Caki2 (cell line): ENCODE results near the gene LAMTOR4. TPM values are rescaled to one million over a fixed set of nuclear protein-coding genes. Genes with fewer than 3 reads are reported as not detected.
"Not testable (repeated sequence)": the region's sequence is repeated elsewhere in the genome, so short reads cannot be mapped to it uniquely, and the experiment has no call there.

ENCODE experiments used
- DNase-seq: peaks from one replicate; pipeline ENCODE4 v3.0.0-alpha.2; 2015; ENCODE audit warnings: low read depth
- in situ Hi-C: cut with HindIII; loops from 2 replicates; pipeline ENCODE4 v1.10.0; 2016; ENCODE audit warnings: low sequenced_read_pairs, low pct_unique_long_range_greater_than_20kb, mixed read lengths
- total RNA-seq: library from RNA; depleted of rRNA; stranded (reverse); fragments of >200 nt; shearing (Covaris generic); gene quantifications from 2 replicates; pipeline ENCODE4 v1.2.3, GENCODE V29; 2014; ENCODE audit warnings: low replicate concordance; rRNA removed

Gene LAMTOR4
- total RNA-seq, 1 experiment from 2014 or later: 126 TPM

DNA sequence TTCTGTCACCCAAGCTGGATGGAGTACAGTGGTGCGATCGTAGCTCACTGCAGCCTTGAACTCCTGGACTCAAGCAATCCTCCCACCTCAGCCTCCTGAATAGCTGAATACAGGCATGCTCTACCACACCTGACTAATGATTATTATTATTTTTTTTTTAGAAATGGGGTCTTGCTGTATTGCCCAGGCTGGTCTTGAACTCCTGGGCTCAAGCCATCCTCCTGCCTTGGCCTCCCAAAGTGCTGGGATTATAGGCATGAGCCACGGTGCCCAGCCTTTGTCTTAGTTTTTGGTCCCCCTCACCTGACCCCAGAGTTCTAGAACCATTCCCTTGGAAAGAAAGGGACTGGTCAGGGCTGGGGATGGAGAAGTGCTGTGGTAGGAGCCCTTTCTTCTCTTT, 31.4 kb downstream of the LAMTOR4 start:
- DNase-seq, in situ Hi-C loops: not testable (repeated sequence)

DNA sequence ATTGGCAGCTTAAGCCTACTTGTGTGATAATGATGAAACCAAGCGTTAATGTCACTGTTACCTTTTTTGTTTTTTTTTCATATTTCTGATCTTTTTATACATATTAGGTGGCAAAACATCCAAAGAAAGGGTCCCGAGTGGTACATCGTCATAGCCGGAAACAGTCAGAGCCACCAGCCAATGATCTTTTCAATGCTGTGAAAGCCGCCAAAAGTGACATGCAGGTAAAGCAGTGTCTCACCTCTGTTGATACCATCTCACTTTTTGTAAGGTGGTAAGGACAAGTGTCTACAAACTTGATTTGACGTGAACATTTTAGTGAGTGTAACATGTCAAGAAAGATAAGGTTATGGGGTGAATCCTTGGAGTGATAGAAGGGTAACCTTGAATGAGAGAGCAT, 33.9 kb downstream of the LAMTOR4 start:
- in situ Hi-C loops, DNase-seq: not testable (repeated sequence)

DNA sequence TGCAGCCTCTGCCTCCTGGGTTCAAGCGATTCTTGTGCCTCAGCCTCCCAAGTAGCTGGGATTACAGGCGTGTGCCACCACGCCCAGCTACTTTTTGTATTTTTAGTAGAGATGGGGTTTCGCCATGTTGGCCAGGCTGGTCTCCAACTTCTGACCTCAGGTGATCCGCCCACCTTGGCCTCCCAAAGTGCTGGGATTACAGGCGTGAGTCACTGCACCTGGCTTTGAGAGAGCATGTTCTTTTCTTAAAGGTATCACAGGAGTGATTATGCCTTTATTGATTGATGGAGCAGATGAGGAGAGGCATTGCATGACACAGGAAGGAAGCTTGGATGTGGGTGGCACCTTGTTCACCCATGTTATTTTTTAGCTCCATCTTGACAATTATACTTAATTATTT, 34.4 kb downstream of the LAMTOR4 start:
- DNase-seq, in situ Hi-C loops: not testable (repeated sequence)

DNA sequence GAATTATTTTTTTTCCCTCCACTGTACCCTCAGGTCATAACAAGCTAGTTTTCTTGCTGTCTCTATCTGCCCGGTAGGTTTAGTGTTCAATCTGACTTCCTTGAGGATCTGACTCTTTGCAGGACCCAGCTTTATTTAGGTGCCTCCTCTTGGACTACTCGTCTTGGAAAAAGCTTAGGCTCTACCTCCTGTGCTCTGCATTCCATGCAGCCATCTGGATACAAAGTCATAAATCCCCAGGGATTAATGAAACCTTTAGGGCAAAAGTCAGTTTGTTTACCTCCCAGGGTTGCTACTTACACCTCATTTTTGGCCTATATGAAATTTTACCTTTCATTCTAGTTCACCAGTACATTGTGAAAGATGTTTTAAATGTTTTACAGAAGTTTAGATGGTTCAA, 37.0 kb downstream of the LAMTOR4 start:
- in situ Hi-C loops: no loop called here
- no peak for DNase-seq

DNA sequence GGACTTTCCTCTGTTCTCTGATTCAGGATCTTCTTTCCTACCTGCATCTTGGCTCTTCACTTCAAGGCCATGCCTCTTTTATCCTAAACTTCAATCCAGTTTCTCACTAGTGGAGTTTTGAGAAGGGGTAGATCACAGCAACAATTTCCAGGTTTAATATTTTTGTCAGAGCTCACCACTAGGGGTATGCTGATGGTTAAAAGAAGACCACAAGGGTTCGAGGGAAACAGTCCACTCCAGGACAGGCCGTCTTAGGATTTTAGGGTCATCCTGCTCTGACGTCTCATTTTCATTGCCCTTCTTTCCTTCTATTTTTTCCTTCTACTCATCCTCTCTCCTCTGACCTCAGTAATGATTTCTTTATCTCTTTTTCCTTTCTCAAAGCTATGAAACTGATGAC, 40.3 kb downstream of the LAMTOR4 start:
- in situ Hi-C loops: no loop called here
- no peak for DNase-seq

DNA sequence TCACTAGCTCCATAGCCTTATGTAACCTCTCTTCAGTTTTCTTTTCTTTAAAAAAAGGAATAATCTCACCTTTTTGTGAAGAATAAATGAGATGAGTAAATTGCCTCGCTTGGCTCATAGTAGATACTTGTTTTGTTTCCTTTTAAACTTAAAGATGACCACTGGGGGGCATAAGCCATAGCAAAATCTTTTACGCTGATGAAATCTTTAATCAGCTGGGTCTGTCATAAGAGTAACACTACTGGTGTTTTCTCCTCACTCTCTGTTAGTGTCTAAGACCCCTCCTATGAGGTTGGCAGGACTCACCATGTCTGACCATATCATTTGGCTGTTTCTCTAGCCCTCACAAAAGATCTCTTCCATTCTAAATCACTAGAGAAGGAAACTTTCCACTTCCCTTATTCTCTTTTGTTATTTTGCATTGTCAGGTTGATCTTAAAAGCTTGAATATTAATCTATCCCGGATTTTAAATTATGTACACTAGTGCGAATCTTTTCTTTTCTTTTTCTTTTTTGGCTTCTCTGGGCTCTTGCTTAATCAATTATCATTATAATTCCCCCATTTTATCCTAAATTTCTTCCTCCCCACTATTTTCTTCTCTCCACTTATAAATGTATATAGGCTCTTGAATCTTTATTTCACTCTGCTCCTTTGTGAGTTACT, 41.5 kb downstream of the LAMTOR4 start:
- in situ Hi-C loops: no loop called here
- DNase-seq: no peak

DNA sequence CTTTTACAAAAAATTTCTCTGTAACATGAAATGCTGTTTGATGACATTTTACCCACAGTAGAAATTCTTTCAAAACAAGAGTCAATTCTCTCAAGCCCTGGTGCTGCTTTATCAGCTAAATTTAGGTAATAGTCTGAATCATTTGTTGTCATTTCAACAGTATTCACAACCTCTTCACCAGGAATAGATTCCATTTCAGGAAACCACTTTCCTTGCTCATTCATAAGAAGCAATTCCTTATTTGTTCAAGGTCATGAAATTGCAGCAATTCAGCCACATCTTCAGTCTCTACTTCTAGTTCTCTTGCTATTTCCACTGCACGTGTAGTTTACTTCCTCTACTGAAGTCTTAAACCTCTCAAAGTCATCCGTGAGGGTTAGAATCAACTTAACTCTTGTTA, 43.1 kb downstream of the LAMTOR4 start:
- in situ Hi-C loops: no loop called here
- no peak for DNase-seq

DNA sequence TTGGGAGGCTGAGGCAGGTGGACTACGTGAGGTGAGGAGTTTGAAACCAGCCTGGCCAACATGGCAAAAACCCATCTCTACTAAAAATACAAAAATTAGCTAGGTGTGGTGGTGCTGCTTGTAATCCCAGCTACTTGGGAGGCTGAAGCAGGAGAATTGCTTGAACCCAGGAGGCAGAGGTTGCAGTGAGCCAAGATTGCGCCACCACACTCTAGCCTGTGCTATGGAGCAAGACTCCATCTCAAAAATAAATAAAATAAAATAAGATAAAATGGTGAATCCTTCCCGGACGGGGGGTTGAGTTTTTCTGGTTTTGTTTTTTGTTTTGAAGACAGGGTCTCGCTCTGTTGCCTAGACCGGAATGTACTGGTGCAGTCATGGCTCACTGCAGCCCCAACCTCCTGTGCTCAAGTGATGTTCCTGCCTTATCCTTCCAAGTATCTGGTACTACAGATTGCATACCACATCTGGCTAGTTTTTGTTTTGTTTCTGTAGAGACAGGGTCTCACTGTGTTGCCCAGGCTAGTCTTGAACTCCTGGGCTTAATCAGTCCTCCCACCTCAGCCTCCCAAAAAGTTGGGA, 43.7 kb downstream of the LAMTOR4 start:
- DNase-seq, in situ Hi-C loops: not testable (repeated sequence)

DNA sequence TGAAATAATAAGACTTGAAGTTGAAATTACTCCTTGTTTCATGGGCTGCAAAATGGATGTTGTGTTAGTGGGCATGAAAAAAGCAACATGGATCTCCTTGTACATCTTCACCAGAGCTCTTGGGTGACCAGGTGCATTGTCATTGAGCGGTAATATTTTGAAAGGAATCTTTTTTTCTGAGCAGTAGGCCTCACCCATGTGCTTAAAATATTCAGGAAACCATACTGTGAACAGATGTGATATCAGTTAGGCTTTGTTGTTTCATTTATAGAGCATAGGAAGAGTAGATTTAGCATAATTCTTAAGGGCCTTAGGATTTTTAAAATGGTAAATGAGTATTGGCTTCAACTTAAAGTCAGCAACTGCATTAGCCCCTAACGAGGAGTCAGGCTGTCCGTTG, 44.3 kb downstream of the LAMTOR4 start:
- no peak for DNase-seq
- in situ Hi-C loops: no loop called here

DNA sequence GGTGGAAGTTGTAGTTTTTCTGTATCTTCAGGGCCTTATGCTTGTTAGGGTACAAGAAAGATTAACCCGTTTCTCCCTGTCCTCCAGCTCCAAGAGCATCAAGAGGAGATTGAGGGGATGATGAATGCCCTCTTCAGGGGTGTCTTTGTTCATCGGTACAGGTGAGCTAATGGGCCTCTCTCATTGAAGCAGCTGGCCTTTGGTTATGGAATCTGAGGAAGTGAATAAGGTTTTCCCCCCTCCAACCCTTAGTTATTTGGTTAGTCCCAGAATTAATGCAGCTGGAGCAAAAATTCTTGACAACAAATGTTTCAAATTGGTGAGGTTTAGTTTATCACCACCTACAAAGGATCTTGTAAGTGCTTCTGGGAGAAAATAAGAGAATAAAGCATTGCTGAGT, 46.5 kb downstream of the LAMTOR4 start:
- DNase-seq: no peak
- in situ Hi-C loops: no loop called here

DNA sequence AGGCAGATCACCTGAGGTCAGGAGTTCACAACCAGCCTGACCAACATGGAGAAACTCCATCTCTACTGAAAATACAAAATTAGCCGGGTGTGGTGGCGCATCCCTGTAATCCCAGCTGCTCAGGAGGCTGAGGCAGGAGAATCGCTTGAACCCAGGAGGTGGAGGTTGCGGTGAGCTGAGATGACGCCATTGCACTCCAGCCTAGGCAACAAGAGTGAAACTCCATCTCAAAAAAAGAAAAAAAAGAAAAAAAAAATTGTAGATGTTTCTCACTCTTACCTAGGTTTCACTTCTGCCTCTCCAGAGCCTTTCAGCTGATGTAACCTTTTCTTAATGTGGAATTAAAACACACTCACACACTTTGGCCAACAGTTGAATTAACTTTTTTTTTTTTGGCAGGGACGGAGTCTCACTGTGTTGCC, 47.2 kb downstream of the LAMTOR4 start:
- in situ Hi-C loops, DNase-seq: not testable (repeated sequence)

DNA sequence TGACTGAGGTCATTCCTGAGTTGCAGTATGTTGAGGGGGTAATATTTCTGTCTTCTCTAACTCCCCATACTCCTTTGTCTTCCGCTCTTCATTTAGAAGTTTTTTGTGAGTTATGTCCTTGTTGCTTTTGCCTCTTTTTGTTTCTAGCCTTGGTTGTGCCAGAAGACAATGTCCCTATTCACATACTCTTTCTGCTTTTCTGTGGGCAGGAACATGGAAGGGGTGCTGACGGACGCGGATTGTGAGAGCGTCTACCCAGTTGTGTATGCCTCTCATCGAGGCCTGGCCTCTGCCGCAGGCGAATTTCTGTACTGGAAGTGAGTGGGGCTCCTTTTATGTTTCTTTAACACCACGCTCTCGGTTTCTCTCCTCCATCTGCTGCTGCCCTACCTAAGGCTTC, 49.5 kb downstream of the LAMTOR4 start:
- DNase-seq: no peak
- in situ Hi-C loops: no loop called here

DNA sequence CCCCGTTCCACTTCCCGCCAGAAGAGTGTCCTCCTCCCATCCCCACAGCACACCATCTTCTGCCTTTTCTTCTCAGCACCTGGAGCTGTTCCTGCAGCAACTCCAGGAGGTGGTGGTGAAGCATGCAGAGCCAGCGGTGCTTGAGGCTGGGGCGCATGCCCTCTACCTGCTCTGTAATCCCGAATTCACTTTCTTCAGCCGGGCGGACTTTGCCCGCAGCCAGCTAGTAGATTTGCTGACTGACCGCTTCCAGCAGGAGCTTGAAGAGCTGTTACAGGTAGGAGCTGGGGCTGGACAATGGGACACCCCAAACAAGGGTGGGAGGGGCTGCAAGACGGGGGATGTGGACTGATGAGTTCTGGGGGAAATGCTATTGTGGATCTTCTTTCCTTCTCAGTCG, 52.0 kb downstream of the LAMTOR4 start:
- in situ Hi-C loops: no loop called here
- no peak for DNase-seq

Other genes with a start within 250 kb of the LAMTOR4 start
- 15.5 and 19.3 TPM in 2 replicates for gene TRIM4, start 229.4 kb upstream of the LAMTOR4 start, total RNA-seq
- gene GJC3, start 219.3 kb upstream of the LAMTOR4 start, total RNA-seq: not detected in 2 replicates
- gene AZGP1, start 172.9 kb upstream of the LAMTOR4 start, total RNA-seq: 1.1 TPM in 1 of 2 replicates, not detected in the other
- gene ZKSCAN1, start 133.3 kb upstream of the LAMTOR4 start, total RNA-seq: 20.3 and 23.0 TPM in 2 replicates
- 1.0 and 4.4 TPM in 2 replicates for gene ZSCAN21, start 99.1 kb upstream of the LAMTOR4 start, total RNA-seq
- 47.7 and 51.4 TPM in 2 replicates for gene ZNF3, start 67.2 kb upstream of the LAMTOR4 start, total RNA-seq
- 91.2 and 92.5 TPM in 2 replicates for gene COPS6, start 59.9 kb upstream of the LAMTOR4 start, total RNA-seq
- 225 and 243 TPM in 2 replicates for gene MCM7, start 47.5 kb upstream of the LAMTOR4 start, total RNA-seq
- gene AP4M1, start 47.3 kb upstream of the LAMTOR4 start, total RNA-seq: 25.8 and 28.1 TPM in 2 replicates
- 17.8 and 29.7 TPM in 2 replicates for gene TAF6, start 29.6 kb upstream of the LAMTOR4 start, total RNA-seq
- 9.5 and 25.8 TPM in 2 replicates for gene CNPY4, start 29.3 kb upstream of the LAMTOR4 start, total RNA-seq
- 0.52 and 2.5 TPM in 2 replicates for gene MBLAC1, start 22.0 kb upstream of the LAMTOR4 start, total RNA-seq
- gene TRAPPC14, start 9.8 kb downstream of the LAMTOR4 start, total RNA-seq: 2.2 and 2.3 TPM in 2 replicates
- gene GAL3ST4, start 19.7 kb downstream of the LAMTOR4 start, total RNA-seq: not detected in 2 replicates
- 1.4 and 1.6 TPM in 2 replicates for gene GPC2, start 28.5 kb downstream of the LAMTOR4 start, total RNA-seq
- gene STAG3, start 29.0 kb downstream of the LAMTOR4 start, total RNA-seq: not detected in 2 replicates
- 1.4 TPM in 1 of 2 replicates, not detected in the other for gene PVRIG, start 71.0 kb downstream of the LAMTOR4 start, total RNA-seq
- gene SPDYE3, start 158.8 kb downstream of the LAMTOR4 start, total RNA-seq: not detected in 2 replicates
- 15.0 and 44.8 TPM in 2 replicates for gene PILRB, start 209.2 kb downstream of the LAMTOR4 start, total RNA-seq
- gene PILRA, start 224.6 kb downstream of the LAMTOR4 start, total RNA-seq: 0.41 and 0.91 TPM in 2 replicates